ENCODE results near the gene ZNF608. TPM values are rescaled to one million over a fixed set of nuclear protein-coding genes. Genes with fewer than 3 reads are reported as not detected.

The ZNF608 gene
- total RNA-seq: 0.30 TPM
- polyA plus RNA-seq: not detected

GRCh38 chr5:124745928-124746915 lies at the start of gene ZNF608:
ZNF608 (minus strand) TSS chr5:124746639; CDS start chr5:124744989, 1,650 bp downstream.
- Histone ChIP-seq H3K4me3 (ENCODE audit: low read depth, low read length) (no peak within 1 kb of the TSS), H3K27ac (ENCODE audit: insufficient read depth, low read length, poor library complexity, severe bottlenecking) (no peak within 1 kb of the TSS), H3K27me3 (ENCODE audit: control insufficient read depth, insufficient read depth, low read length) (peaks cover 22% of the 10 kb centered on the region)

GRCh38 chr5:124795829-124796228 lies 49.4 kb upstream of the ZNF608 start:
- Histone ChIP-seq H3K27me3 (ENCODE audit: control insufficient read depth, insufficient read depth, low read length) (no peaks in the 10 kb centered on the region), H3K27ac (ENCODE audit: insufficient read depth, low read length, poor library complexity, severe bottlenecking) (no peak overlapping the region), H3K36me3 (ENCODE audit: control insufficient read depth, insufficient read depth, low read length) (no peaks in the 10 kb centered on the region), H3K4me3 (ENCODE audit: low read depth, low read length) (no peak overlapping the region), H3K9me3 (ENCODE audit: control insufficient read depth in 2 of 2, low read length in 2 of 2) (no peaks in the 10 kb centered on the region), H3K4me1 (ENCODE audit: control insufficient read depth, insufficient read depth, low read length, poor library complexity, severe bottlenecking) (no peaks in the 10 kb centered on the region)
- no peaks in the 10 kb centered on the region for H3K4me1 Mint-ChIP-seq
- no peaks in the 10 kb centered on the region for H3K36me3 Mint-ChIP-seq
- DNase-seq (no peak), ATAC-seq (ENCODE audit: low read depth in 2 of 2) (no peak)
- H3K27me3 Mint-ChIP-seq: no peaks in the 10 kb centered on the region
- H3K9me3 Mint-ChIP-seq: peaks cover 0 to 9% (median 3%) of the 10 kb centered on the region in 7 donors
- H3K4me3 Mint-ChIP-seq: no peak overlapping the region
- H3K27ac Mint-ChIP-seq: no peak overlapping the region

More at GRCh38 chr5:124745928-124746915, at the start of gene ZNF608:
- Mint-ChIP-seq H3K9me3 (peaks cover 0 to 4% (median 2%) of the 10 kb centered on the region in 7 donors), H3K27me3 (peaks cover 3% of the 10 kb centered on the region), H3K36me3 (no peaks in the 10 kb centered on the region), H3K4me1 (peaks cover 0 to 20% (median under 1%) of the 10 kb centered on the region in 4 donors), H3K27ac (no peak within 1 kb of the TSS), H3K4me3 (peak within 1 kb of the TSS in 2 of 4 donors; percentile 63 to 74)
- no peaks in the 10 kb centered on the region for H3K4me1 ChIP-seq (ENCODE audit: control insufficient read depth, insufficient read depth, low read length, poor library complexity, severe bottlenecking)
- DNase-seq (no peak), ATAC-seq (ENCODE audit: low read depth in 2 of 2) (no peak)
- H3K9me3 ChIP-seq (ENCODE audit: control insufficient read depth in 2 of 2, low read length in 2 of 2): no peaks in the 10 kb centered on the region
- no peaks in the 10 kb centered on the region for H3K36me3 ChIP-seq (ENCODE audit: control insufficient read depth, insufficient read depth, low read length)

GRCh38 chr5:124790895-124791732 lies 44.7 kb upstream of the ZNF608 start:
- H3K4me1 Mint-ChIP-seq: no peaks in the 10 kb centered on the region
- no peak overlapping the region for H3K4me3 Mint-ChIP-seq
- no peak for ATAC-seq (ENCODE audit: low read depth in 2 of 2)

GRCh38 chr5:124790301-124790894 lies 44.0 kb upstream of the ZNF608 start:
- Mint-ChIP-seq H3K9me3 (peaks cover 0 to 10% (median 5%) of the 10 kb centered on the region in 7 donors), H3K27me3 (no peaks in the 10 kb centered on the region), H3K36me3 (no peaks in the 10 kb centered on the region), H3K4me3 (no peak overlapping the region), H3K4me1 (no peaks in the 10 kb centered on the region), H3K27ac (no peak overlapping the region)
- Histone ChIP-seq H3K9me3 (ENCODE audit: control insufficient read depth in 2 of 2, low read length in 2 of 2) (no peaks in the 10 kb centered on the region), H3K4me1 (ENCODE audit: control insufficient read depth, insufficient read depth, low read length, poor library complexity, severe bottlenecking) (no peaks in the 10 kb centered on the region), H3K36me3 (ENCODE audit: control insufficient read depth, insufficient read depth, low read length) (no peaks in the 10 kb centered on the region), H3K4me3 (ENCODE audit: low read depth, low read length) (no peak overlapping the region), H3K27ac (ENCODE audit: insufficient read depth, low read length, poor library complexity, severe bottlenecking) (no peak overlapping the region), H3K27me3 (ENCODE audit: control insufficient read depth, insufficient read depth, low read length) (no peaks in the 10 kb centered on the region)
- no peak for DNase-seq
- ATAC-seq (ENCODE audit: low read depth in 2 of 2): no peak

More at GRCh38 chr5:124790895-124791732, 44.7 kb upstream of the ZNF608 start:
- no peak overlapping the region for H3K27ac ChIP-seq (ENCODE audit: insufficient read depth, low read length, poor library complexity, severe bottlenecking)
- DNase-seq: no peak
- H3K27ac Mint-ChIP-seq: peak overlapping the region in 1 of 3 donors; percentile 38
- no peaks in the 10 kb centered on the region for H3K27me3 ChIP-seq (ENCODE audit: control insufficient read depth, insufficient read depth, low read length)
- peaks cover 0 to 12% (median 5%) of the 10 kb centered on the region in 7 donors for H3K9me3 Mint-ChIP-seq
- no peaks in the 10 kb centered on the region for H3K36me3 Mint-ChIP-seq
- no peaks in the 10 kb centered on the region for H3K4me1 ChIP-seq (ENCODE audit: control insufficient read depth, insufficient read depth, low read length, poor library complexity, severe bottlenecking)
- no peaks in the 10 kb centered on the region for H3K9me3 ChIP-seq (ENCODE audit: control insufficient read depth in 2 of 2, low read length in 2 of 2)
- H3K27me3 Mint-ChIP-seq: no peaks in the 10 kb centered on the region
- H3K36me3 ChIP-seq (ENCODE audit: control insufficient read depth, insufficient read depth, low read length): no peaks in the 10 kb centered on the region
- H3K4me3 ChIP-seq (ENCODE audit: low read depth, low read length): no peak overlapping the region

GRCh38 chr5:124789104-124789605 lies 42.7 kb upstream of the ZNF608 start:
- Histone ChIP-seq H3K4me3 (ENCODE audit: low read depth, low read length) (no peak overlapping the region), H3K27me3 (ENCODE audit: control insufficient read depth, insufficient read depth, low read length) (no peaks in the 10 kb centered on the region), H3K27ac (ENCODE audit: insufficient read depth, low read length, poor library complexity, severe bottlenecking) (no peak overlapping the region), H3K36me3 (ENCODE audit: control insufficient read depth, insufficient read depth, low read length) (no peaks in the 10 kb centered on the region), H3K9me3 (ENCODE audit: control insufficient read depth in 2 of 2, low read length in 2 of 2) (no peaks in the 10 kb centered on the region), H3K4me1 (ENCODE audit: control insufficient read depth, insufficient read depth, low read length, poor library complexity, severe bottlenecking) (no peaks in the 10 kb centered on the region)
- Mint-ChIP-seq H3K27me3 (no peaks in the 10 kb centered on the region), H3K4me1 (no peaks in the 10 kb centered on the region), H3K4me3 (no peak overlapping the region), H3K9me3 (peaks cover 2 to 8% (median 5%) of the 10 kb centered on the region in 7 donors), H3K27ac (no peak overlapping the region), H3K36me3 (no peaks in the 10 kb centered on the region)
- no peak for DNase-seq
- no peak for ATAC-seq (ENCODE audit: low read depth in 2 of 2)

- ATAC-seq (ENCODE audit: low read depth in 2 of 2): no peak
- Mint-ChIP-seq H3K4me1 (no peaks in the 10 kb centered on the region), H3K4me3 (no peak overlapping the region), H3K27me3 (no peaks in the 10 kb centered on the region), H3K27ac (no peak overlapping the region), H3K9me3 (peaks cover 1 to 8% (median 3%) of the 10 kb centered on the region in 7 donors), H3K36me3 (no peaks in the 10 kb centered on the region)
- H3K36me3 ChIP-seq (ENCODE audit: control insufficient read depth, insufficient read depth, low read length): no peaks in the 10 kb centered on the region
- no peak overlapping the region for H3K27ac ChIP-seq (ENCODE audit: insufficient read depth, low read length, poor library complexity, severe bottlenecking)
- DNase-seq: no peak
- H3K9me3 ChIP-seq (ENCODE audit: control insufficient read depth in 2 of 2, low read length in 2 of 2): no peaks in the 10 kb centered on the region
- no peak overlapping the region for H3K4me3 ChIP-seq (ENCODE audit: low read depth, low read length)
- no peaks in the 10 kb centered on the region for H3K4me1 ChIP-seq (ENCODE audit: control insufficient read depth, insufficient read depth, low read length, poor library complexity, severe bottlenecking)
- no peaks in the 10 kb centered on the region for H3K27me3 ChIP-seq (ENCODE audit: control insufficient read depth, insufficient read depth, low read length)
Observed at GRCh38 chr5:124783794-124784193, 37.4 kb upstream of the ZNF608 start.

- Mint-ChIP-seq H3K9me3 (peaks cover 1 to 8% (median 3%) of the 10 kb centered on the region in 7 donors), H3K27me3 (no peaks in the 10 kb centered on the region), H3K4me3 (no peak overlapping the region), H3K4me1 (no peaks in the 10 kb centered on the region), H3K36me3 (no peaks in the 10 kb centered on the region), H3K27ac (no peak overlapping the region)
- Histone ChIP-seq H3K27ac (ENCODE audit: insufficient read depth, low read length, poor library complexity, severe bottlenecking) (no peak overlapping the region), H3K4me3 (ENCODE audit: low read depth, low read length) (no peak overlapping the region), H3K27me3 (ENCODE audit: control insufficient read depth, insufficient read depth, low read length) (no peaks in the 10 kb centered on the region), H3K4me1 (ENCODE audit: control insufficient read depth, insufficient read depth, low read length, poor library complexity, severe bottlenecking) (no peaks in the 10 kb centered on the region), H3K9me3 (ENCODE audit: control insufficient read depth in 2 of 2, low read length in 2 of 2) (no peaks in the 10 kb centered on the region), H3K36me3 (ENCODE audit: control insufficient read depth, insufficient read depth, low read length) (no peaks in the 10 kb centered on the region)
- ATAC-seq (ENCODE audit: low read depth in 2 of 2) (no peak), DNase-seq (no peak)
Observed at GRCh38 chr5:124783285-124783684, 36.8 kb upstream of the ZNF608 start.
